ENCODE results near the gene SMYD1. TPM values are rescaled to one million over a fixed set of nuclear protein-coding genes. Genes with fewer than 3 reads are reported as not detected.
A peak's percentile ranks its signal among the peaks of the same experiment; 100 is the strongest.

Gene SMYD1
- total RNA-seq, 1 donor from 2014 or later, result not detected

DNA sequence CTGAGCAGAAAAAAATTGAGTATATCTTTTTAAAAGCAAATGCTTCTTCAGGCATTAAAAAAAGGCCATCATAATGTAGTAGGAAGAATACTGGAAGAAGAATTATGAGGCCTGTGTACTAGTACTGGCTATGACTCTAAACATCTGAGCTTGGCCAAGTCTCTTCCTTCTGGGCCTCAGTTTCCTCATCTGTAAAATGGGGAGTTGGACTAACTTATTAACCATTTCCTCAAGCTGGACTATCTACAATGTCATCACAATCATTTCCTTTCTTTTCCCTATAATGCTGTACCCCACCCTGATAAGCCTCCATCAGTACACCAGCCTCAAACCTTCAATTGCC lies 30.9 kb downstream of the SMYD1 start:
- H3K4me1 Mint-ChIP-seq, result peaks cover 49% of the 10 kb centered on the region
- no peak overlapping the region for H3K4me3 Mint-ChIP-seq
- H3K27me3 Mint-ChIP-seq (ENCODE audit: insufficient read depth, low read depth), result peaks cover 8% of the 10 kb centered on the region
- Histone ChIP-seq H3K9ac (no peak overlapping the region), H4K20me1 (ENCODE audit: low read depth) (no peaks in the 10 kb centered on the region), H2AFZ (replicated peaks) (no peak overlapping the region), H3K36me3 (no peaks in the 10 kb centered on the region), H3K4me2 (no peak overlapping the region), H3K4me3 (no peak overlapping the region), H3K27me3 (no peaks in the 10 kb centered on the region), H3F3A (ENCODE audit: low read depth) (peaks cover 7% of the 10 kb centered on the region), H3K4me1 (peaks cover 31% of the 10 kb centered on the region), H3K79me2 (ENCODE audit: low read depth) (no peaks in the 10 kb centered on the region), H3K9me3 (ENCODE audit: low read depth) (no peaks in the 10 kb centered on the region), H3K27ac (no peak overlapping the region)
- DNase-seq (ENCODE audit: low spot score), result no peak
- no peaks in the 10 kb centered on the region for H3K9me3 Mint-ChIP-seq
- H3K27ac Mint-ChIP-seq, result no peak overlapping the region
- H3K36me3 Mint-ChIP-seq, result no peaks in the 10 kb centered on the region
- TF ChIP-seq EZH2 (IDR thresholded peaks at IDR 0.05) (no peak), EZH2phosphoT487 (IDR thresholded peaks at IDR 0.05) (no peak)
- TF ChIP-seq, protein P1, sequence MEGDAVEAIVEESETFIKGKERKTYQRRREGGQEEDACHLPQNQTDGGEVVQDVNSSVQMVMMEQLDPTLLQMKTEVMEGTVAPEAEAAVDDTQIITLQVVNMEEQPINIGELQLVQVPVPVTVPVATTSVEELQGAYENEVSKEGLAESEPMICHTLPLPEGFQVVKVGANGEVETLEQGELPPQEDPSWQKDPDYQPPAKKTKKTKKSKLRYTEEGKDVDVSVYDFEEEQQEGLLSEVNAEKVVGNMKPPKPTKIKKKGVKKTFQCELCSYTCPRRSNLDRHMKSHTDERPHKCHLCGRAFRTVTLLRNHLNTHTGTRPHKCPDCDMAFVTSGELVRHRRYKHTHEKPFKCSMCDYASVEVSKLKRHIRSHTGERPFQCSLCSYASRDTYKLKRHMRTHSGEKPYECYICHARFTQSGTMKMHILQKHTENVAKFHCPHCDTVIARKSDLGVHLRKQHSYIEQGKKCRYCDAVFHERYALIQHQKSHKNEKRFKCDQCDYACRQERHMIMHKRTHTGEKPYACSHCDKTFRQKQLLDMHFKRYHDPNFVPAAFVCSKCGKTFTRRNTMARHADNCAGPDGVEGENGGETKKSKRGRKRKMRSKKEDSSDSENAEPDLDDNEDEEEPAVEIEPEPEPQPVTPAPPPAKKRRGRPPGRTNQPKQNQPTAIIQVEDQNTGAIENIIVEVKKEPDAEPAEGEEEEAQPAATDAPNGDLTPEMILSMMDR (IDR thresholded peaks at IDR 0.05), result no peak

DNA sequence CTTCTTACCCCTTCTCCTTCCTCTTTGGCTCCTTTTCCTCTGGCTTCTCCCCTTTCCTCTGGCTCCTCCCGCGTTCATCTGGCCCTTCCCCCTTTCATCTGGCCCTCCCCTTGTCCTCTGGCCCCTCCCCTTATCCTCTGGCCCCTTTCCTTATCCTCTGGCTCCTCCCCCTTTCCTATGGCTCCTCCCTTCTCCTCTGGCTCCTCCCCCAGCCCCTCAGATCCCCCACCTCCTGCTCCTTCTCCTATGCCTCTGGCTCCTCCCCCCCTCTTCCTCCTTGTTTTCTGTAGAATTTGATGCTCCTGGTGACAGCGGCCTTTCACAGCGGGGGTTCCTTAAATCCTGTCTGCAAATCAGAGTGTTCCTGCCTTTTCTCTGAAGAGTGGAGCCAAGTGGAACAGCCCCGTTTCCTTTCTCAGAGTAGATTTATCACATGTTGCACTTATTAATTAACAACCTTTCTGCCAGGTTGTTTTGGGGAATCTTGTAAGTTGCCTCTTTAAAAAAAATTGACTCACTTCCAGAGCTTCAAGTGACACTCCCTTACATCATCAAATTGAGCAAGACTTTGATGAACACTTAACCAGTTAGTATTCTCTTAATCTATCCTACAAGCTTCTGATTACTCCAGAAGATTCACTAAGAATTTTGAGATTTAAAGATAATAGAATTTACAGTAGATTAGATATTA lies 32.3 kb downstream of the SMYD1 start:
- Histone ChIP-seq H3K4me1 (peaks cover 21% of the 10 kb centered on the region), H3K27ac (no peak overlapping the region), H3K9ac (no peak overlapping the region), H2AFZ (replicated peaks) (no peak overlapping the region), H3K36me3 (no peaks in the 10 kb centered on the region), H3K27me3 (no peaks in the 10 kb centered on the region), H3K79me2 (ENCODE audit: low read depth) (no peaks in the 10 kb centered on the region), H3F3A (ENCODE audit: low read depth) (peaks cover 7% of the 10 kb centered on the region), H4K20me1 (ENCODE audit: low read depth) (no peaks in the 10 kb centered on the region), H3K9me3 (ENCODE audit: low read depth) (no peaks in the 10 kb centered on the region), H3K4me3 (peak overlapping the region; percentile 6), H3K4me2 (peak overlapping the region; percentile 62)
- Mint-ChIP-seq H3K4me1 (peaks cover 38% of the 10 kb centered on the region), H3K27ac (no peak overlapping the region), H3K36me3 (no peaks in the 10 kb centered on the region), H3K9me3 (no peaks in the 10 kb centered on the region), H3K27me3 (ENCODE audit: insufficient read depth, low read depth) (peaks cover 2% of the 10 kb centered on the region), H3K4me3 (no peak overlapping the region)
- peak; percentile 93 for DNase-seq (ENCODE audit: low spot score)
- TF ChIP-seq, protein P1 (IDR thresholded peaks at IDR 0.05), result no peak
- TF ChIP-seq EZH2 (IDR thresholded peaks at IDR 0.05), result no peak
- TF ChIP-seq EZH2phosphoT487 (IDR thresholded peaks at IDR 0.05), result no peak

DNA sequence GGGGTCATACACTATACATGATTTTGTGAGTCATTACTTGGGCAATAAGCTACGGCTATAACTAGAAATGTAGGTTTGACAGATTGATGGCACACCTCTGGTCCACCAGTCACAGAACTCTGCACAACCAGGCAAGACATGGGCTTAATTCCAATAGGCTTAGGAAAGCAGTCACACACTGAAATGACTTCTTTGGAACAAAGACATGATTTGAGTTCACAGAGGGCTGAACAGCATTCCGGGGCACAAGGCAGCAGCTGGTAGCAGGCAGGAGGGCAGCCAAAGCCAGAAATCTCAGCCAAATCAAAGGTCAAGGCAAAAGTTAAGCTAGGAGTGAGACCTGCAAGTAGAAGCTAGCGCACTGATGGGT lies 32.8 kb downstream of the SMYD1 start:
- Histone ChIP-seq H3K9me3 (ENCODE audit: low read depth) (no peaks in the 10 kb centered on the region), H4K20me1 (ENCODE audit: low read depth) (no peaks in the 10 kb centered on the region), H3K9ac (no peak overlapping the region), H3K27ac (no peak overlapping the region), H3K79me2 (ENCODE audit: low read depth) (no peaks in the 10 kb centered on the region), H2AFZ (replicated peaks) (no peak overlapping the region), H3F3A (ENCODE audit: low read depth) (peaks cover 7% of the 10 kb centered on the region), H3K36me3 (no peaks in the 10 kb centered on the region), H3K4me2 (peak overlapping the region; percentile 62), H3K27me3 (no peaks in the 10 kb centered on the region), H3K4me1 (peaks cover 16% of the 10 kb centered on the region), H3K4me3 (no peak overlapping the region)
- TF ChIP-seq EZH2phosphoT487 (IDR thresholded peaks at IDR 0.05) (no peak), EZH2 (IDR thresholded peaks at IDR 0.05) (no peak)
- TF ChIP-seq, protein P1 (IDR thresholded peaks at IDR 0.05), result no peak
- Mint-ChIP-seq H3K9me3 (no peaks in the 10 kb centered on the region), H3K4me1 (peaks cover 33% of the 10 kb centered on the region), H3K27me3 (ENCODE audit: insufficient read depth, low read depth) (peaks cover 2% of the 10 kb centered on the region), H3K27ac (no peak overlapping the region), H3K36me3 (no peaks in the 10 kb centered on the region), H3K4me3 (no peak overlapping the region)
- peak; percentile 42 for DNase-seq (ENCODE audit: low spot score)

Data from neural progenitor cell (in vitro differentiated cells).